ENCODE measurements around the gene GORASP2.

DNA sequence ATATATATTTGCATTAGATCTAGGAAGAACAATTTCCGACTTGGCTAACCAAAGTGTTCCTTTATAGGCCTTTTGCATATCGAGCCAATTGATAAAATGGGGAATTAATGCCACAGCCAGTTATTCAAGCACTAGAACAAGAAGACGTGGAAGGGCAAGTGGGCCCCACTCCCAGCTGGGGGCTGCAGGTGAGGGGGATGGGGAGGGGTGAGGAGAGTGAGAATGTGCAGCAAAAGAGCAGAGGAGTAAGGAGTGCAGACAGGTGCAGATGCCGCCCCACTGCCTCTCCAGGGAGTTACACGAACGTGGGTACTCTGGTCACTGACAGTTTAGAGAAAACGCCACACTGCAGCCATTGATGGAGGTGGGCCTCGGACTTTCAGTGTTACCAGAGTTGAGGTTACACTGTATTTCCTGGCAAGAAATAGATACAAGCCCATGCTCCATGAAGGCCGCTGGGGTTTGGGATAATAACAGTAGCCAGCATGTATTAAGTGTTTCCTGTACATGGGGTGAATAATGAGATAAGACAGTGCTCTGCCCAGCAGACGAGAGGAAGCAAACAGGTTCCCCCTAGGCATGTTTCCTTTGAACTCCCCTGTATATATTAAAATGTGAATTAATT is 40.9 kb downstream of the GORASP2 start:
- TF ChIP-seq EZH2 (IDR thresholded peaks at IDR 0.05; ENCODE audit: insufficient read depth, poor library complexity, severe bottlenecking), result no peak
- TF ChIP-seq EZH2phosphoT487 (IDR thresholded peaks at IDR 0.05; ENCODE audit: insufficient read depth, low read depth), result no peak
